Central memory CD4-positive, alpha-beta T cell (primary cell): ENCODE results near the gene NDUFB1.

ENCODE experiments used
- DNase-seq: peaks from one replicate; pipeline ENCODE4 v3.0.0; 2022

The NDUFB1 gene

GRCh38 chr14:92093320-92093719 lies 28.2 kb downstream of the NDUFB1 start:
- no peak for DNase-seq

GRCh38 chr14:92088494-92088893 lies 33.0 kb downstream of the NDUFB1 start:
- no peak for DNase-seq

DNA sequence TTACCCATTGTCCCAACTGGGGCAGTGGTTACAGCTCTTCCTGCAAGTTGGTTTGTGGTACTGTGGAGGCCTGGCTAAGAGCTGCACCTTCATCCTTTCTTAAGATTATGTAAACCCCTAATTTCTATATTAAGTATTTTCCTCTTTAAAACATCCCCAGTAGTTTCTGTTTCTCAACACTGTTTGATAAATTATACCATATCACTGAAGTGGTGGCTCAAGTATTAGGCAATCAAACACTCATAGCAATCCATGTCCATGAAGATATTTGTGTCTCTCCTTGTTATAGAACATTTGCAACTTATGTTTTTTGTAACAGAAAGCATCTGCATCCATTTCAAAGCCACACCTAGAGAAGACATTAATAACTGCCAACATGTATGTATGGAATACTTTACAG lies 47.0 kb downstream of the NDUFB1 start:
- DNase-seq = no peak
